GM19351 (cell line): ENCODE measurements around the gene BMP2K.

Source experiments
- ATAC-seq: cut with Tn5 transposase; IDR thresholded peaks from one replicate; pipeline ENCODE4 v1.9.1; 2021; ENCODE audit warnings: mild to moderate bottlenecking, moderate library complexity; ENCODE audit not compliant: unreplicated experiment

Gene BMP2K

GRCh38 chr4:78776079-78776728 is at the start of gene BMP2K:
Gene BMP2K, plus strand, starts transcription at chr4:78776350. Its CDS starts 194 bp downstream, at chr4:78776544.
- peak; percentile 61 for ATAC-seq

DNA sequence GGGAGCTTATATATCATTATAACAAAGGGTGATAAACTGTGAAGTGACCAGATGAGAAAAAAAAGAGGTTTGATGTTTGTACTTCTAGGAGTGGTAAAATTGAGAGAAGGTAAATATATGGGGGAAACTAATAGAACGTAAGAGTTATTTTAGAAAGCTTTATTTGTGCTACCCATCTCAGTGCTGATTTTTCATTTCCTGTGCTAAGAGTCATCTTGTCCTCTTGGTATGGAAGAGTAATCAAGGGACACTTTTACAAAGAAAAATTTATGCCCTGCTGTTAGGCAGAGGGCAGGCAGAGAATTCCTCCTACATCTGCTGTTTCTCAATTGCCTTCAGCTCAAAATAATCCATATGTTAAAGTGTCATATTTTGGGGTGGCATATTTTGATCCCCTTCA is 49.6 kb upstream of the BMP2K start:
- ATAC-seq = no peak

- no peak for ATAC-seq
Measured at GRCh38 chr4:78732332-78733104, 43.6 kb upstream of the BMP2K start.

GRCh38 chr4:78734441-78735162 is 41.5 kb upstream of the BMP2K start:
- peak; percentile 44 for ATAC-seq

- ATAC-seq = peak; percentile 73
Measured at GRCh38 chr4:78735697-78736096, 40.5 kb upstream of the BMP2K start.

- peak; percentile 49 for ATAC-seq
Measured at GRCh38 chr4:78737035-78737434, 39.1 kb upstream of the BMP2K start.

GRCh38 chr4:78737973-78738372 is 38.2 kb upstream of the BMP2K start:
- no peak for ATAC-seq

DNA sequence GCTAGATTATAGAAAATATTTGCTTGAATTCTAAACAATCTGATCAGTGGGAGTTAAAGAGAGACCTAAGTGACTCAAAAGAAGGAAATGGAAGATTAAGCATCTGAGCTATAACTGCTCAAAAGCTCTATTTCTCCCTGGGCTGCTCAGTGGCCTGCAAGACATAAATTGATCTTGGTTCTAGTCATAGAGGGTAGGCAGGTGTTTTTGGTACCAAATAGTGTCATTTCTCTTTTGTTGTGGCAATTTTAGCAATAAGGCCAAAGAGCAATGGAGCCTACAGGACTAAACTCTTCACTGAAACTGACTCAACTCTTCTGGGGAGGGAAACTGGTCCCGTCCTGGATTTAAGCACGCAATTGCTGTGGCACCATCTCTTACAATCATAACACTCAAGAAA is 33.9 kb upstream of the BMP2K start:
- ATAC-seq = peak; percentile 79

GRCh38 chr4:78747475-78747922 is 28.7 kb upstream of the BMP2K start:
- ATAC-seq = no peak

DNA sequence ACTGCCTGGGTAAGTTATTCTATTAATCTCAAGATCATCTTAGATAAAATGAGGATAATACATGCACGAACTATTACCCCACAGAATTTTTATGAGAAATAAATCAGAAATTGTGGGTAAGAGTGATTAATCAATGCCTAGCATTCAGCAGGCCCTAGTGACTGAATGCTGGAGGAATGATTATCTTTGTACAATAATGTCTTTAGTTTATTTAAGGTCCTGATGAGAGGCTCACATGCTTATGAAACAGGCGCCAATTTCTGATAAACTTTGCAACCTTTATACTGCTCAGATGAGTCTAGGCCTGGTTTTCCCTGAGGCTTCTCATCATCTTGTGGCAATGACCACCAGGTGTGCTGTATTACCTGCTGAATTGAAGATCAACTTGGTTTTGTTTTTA is 27.8 kb upstream of the BMP2K start:
- ATAC-seq = no peak

DNA sequence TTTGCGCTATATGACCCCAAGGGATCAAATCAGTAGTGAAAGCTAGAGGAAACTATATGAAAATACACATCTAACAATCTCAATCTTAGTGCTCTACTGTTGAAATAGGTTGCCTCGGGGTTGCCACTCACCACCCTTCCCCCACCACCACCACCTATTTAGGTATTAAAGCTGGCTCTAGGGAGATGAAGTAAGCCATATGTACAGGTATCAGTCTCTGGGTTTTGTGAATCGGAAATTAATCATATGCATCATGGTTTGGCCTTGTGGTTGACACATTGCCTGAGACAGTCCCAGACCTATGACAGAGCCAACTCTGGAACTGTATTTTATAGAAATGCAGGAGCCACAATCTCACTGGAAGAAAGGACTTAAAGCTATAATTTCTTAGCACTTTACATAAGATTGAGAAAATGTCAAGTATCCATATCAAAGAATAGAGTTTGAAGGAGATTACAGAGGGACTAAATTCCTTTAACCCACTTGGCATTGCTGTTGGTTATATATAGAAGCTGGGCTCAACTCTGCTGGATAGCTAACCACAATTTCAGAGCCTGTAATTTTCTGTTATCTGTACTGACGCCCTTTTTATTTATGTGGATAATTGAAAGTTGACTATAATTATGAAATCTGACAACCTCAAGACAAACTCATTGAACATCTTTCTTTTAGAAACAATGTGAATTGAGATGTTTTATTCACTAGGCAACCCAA is 26.7 kb upstream of the BMP2K start:
- peak; percentile 37 for ATAC-seq

DNA sequence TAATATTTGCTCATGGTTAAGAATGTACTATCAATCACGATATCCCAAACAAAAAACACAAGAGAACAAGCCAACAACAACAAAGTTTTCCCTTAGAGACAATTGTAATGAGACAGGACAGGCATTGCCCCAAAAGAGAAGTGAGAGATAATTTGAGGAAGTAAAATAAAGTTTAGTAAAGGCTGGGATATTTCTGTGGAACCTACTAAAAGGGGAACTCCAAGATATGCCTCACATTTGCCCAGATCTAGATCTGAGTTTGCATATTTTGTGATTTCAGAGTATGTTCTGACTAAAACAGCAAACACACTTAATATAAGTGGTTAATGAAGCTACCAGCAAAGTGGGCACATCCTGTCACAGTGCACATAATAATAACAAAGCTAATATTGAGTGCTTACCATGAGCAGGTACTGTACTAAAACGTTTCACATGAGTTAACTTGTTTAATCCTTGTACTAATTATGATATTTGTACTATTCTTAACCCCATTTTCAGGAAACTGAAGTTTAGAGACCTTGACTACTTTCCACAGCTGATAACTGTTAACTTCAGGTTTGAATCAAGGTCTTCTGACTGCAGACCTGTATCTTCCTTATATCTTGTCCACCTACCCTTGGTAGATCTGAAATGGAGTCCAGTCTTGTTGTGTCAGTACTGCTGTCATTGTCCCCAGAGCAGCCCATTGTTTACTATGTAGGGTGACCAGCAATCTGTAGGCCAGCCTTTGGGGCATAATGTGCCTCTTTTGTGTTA is 26.0 kb upstream of the BMP2K start:
- ATAC-seq = peak; percentile 90

- no peak for ATAC-seq
Measured at GRCh38 chr4:78753091-78753490, 23.1 kb upstream of the BMP2K start.

DNA sequence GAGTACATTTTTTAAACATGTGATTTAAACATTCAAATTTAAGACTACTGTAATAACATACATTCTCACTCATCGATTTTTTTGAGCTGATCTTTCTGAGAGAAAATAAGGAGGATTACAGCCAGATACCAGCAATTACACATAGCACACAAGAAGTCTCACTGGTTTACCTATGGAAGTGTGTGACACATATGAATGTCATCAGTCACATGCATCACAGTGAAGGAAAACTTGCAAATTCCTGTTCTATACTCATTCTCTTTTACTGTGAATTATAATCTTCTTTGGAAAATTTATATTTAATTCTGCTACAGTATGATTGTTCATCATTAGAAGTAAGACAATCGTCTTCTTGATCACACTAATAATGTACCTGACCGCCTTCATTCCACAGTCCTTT is 21.3 kb upstream of the BMP2K start:
- no peak for ATAC-seq

DNA sequence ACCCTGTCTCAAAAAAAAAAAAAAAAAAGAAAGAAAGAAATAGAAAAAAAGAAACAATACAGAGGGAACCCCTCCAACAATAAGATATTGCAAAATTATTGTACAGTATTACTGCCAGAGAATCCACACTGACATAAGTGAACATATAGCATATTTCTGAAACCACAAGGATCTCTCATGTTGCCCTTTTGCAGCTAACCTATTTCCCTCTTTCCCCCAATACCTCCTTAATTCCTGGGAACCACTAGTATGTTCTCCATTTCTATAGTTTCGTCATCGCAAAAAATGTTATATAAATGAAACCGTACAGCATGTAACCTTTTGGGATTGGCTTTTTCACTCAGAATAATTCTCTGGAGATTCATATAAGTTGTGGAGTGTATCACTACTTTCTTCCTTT is 20.0 kb upstream of the BMP2K start:
- ATAC-seq = no peak

GRCh38 chr4:78756776-78757175 is 19.4 kb upstream of the BMP2K start:
- ATAC-seq = no peak

- ATAC-seq = no peak
Measured at GRCh38 chr4:78757574-78757973, 18.6 kb upstream of the BMP2K start.

GRCh38 chr4:78758085-78758484 is 18.1 kb upstream of the BMP2K start:
- no peak for ATAC-seq

GRCh38 chr4:78762529-78762928 is 13.6 kb upstream of the BMP2K start:
- no peak for ATAC-seq

DNA sequence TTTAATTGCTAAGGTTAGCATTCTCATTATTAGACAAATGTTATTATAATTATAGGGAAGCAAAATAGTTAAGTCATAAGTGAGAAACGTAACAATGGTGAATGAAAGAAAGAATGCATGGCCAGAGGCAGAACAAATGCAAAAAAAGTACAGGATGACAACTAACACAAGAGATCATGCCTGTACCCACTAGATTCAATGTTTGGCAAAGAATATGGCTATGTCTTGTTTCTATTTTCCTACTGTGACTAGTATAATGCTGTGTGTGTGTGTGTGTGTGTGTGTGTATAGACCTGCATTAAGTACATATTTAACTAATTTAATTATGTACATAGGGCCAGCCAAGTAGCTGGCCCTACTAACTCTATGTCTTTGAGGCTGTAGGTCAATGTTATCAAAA is 12.9 kb upstream of the BMP2K start:
- ATAC-seq = no peak
